Glutamatergic neuron (in vitro differentiated cells): Measurements from ENCODE around the gene SETX. TPM values are rescaled to one million over a fixed set of nuclear protein-coding genes. Genes with fewer than 3 reads are reported as not detected.

Experiments
- DNase-seq: peaks from one replicate; pipeline ENCODE4 v3.0.0; 2022
- H3K27ac Mint-ChIP-seq: one replicate; pipeline ENCODE4 v1.8.0; 2020; ENCODE audit warnings: mild to moderate bottlenecking, mixed read lengths, inconsistent platforms; ENCODE audit not compliant: unreplicated experiment
- H3K27me3 Mint-ChIP-seq: one replicate; pipeline ENCODE4 v1.8.0; 2020; ENCODE audit warnings: mild to moderate bottlenecking, moderate library complexity, mixed read lengths, inconsistent platforms; ENCODE audit not compliant: unreplicated experiment
- H3K36me3 Mint-ChIP-seq: one replicate; pipeline ENCODE4 v1.8.0; 2020; ENCODE audit warnings: mild to moderate bottlenecking, mixed read lengths, inconsistent platforms; ENCODE audit not compliant: unreplicated experiment
- H3K4me1 Mint-ChIP-seq: one replicate; pipeline ENCODE4 v1.8.0; 2020; ENCODE audit warnings: mild to moderate bottlenecking, low read depth, mixed read lengths, inconsistent platforms; ENCODE audit not compliant: unreplicated experiment
- H3K4me3 Mint-ChIP-seq: one replicate; pipeline ENCODE4 v1.8.0; 2020; ENCODE audit warnings: mild to moderate bottlenecking, mixed read lengths, inconsistent platforms; ENCODE audit not compliant: unreplicated experiment
- H3K9me3 Mint-ChIP-seq: one replicate; pipeline ENCODE4 v1.8.0; 2020; ENCODE audit warnings: mild to moderate bottlenecking, moderate library complexity, mixed read lengths, inconsistent platforms; ENCODE audit not compliant: unreplicated experiment
- total RNA-seq: library from RNA; stranded (reverse); fragmentation: NEBNext Ultra II Directional; extraction: Animal tissue kit (Norgen Biotek cat#: 25700); gene quantifications from one replicate; pipeline ENCODE4 v1.2.1, GENCODE V29; 2021; ENCODE audit not compliant: unreplicated experiment
- TF ChIP-seq, protein P1 (sequence below): fragments of 200-600 bp; sonication (generic); IDR thresholded peaks from one replicate; pipeline ENCODE4 v1.5.0; 2021; ENCODE audit not compliant: partially characterized antibody, unreplicated experiment

SETX gene
- total RNA-seq, 1 donor from 2014 or later: 48.4 TPM

DNA sequence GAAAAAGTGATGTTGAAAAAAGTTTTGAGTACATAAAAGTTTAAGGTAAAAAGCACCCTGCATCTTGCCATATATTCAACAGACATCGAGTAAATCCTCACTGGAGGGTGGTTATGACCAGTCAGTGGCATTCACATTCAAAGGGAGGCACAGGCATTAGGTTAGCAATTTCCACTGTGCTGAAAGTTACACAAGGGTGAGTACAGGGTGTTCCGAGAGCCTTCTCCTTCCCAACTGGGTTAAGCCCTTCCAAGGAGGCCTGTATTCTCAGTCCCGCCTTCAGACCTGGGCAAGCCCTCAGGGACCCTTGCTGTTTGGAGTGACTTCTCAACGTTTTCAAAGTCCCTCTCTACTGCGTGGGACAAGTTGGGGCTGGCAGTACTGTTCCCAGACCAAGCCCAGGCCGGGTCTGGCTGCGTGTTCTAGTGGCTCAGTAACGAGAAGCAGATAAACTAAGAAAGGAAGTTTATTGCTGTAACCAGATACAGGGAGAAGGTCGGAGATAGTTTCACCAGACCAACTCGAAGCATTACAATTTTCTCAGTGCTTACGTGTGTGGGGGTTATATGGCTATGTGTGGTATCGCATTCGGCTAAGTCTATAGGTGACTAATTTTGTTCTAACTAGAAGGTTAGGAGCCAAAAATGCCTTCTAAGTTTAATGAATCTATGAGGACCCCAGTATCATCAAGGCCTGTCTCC lies 13.0 kb upstream of the SETX start:
- Mint-ChIP-seq H3K27me3 (no peaks in the 10 kb centered on the region), H3K4me3 (no peak overlapping the region), H3K4me1 (no peaks in the 10 kb centered on the region), H3K27ac (no peak overlapping the region), H3K36me3 (no peaks in the 10 kb centered on the region), H3K9me3 (no peaks in the 10 kb centered on the region)
- no peak for DNase-seq
- TF ChIP-seq, protein P1, sequence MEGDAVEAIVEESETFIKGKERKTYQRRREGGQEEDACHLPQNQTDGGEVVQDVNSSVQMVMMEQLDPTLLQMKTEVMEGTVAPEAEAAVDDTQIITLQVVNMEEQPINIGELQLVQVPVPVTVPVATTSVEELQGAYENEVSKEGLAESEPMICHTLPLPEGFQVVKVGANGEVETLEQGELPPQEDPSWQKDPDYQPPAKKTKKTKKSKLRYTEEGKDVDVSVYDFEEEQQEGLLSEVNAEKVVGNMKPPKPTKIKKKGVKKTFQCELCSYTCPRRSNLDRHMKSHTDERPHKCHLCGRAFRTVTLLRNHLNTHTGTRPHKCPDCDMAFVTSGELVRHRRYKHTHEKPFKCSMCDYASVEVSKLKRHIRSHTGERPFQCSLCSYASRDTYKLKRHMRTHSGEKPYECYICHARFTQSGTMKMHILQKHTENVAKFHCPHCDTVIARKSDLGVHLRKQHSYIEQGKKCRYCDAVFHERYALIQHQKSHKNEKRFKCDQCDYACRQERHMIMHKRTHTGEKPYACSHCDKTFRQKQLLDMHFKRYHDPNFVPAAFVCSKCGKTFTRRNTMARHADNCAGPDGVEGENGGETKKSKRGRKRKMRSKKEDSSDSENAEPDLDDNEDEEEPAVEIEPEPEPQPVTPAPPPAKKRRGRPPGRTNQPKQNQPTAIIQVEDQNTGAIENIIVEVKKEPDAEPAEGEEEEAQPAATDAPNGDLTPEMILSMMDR: no peak

DNA sequence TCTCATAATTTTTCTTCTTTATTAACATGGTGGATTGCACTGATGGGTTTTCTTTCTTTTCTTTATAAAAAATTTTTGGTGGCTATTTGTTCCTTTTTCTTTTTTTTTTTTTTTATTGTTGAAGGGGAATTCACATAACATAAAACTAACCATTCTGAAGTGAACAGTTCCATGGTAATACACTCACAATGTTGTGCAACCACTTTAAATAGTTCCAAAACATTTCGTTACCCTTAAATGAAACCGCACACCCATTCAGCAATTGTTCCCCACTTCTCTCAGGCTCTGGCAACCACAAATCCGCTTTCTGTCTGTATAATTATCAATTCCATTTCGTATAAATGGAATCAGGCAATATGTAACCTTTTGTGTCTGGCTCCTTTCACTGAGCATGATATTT lies 11.7 kb upstream of the SETX start:
- no peaks in the 10 kb centered on the region for H3K9me3 Mint-ChIP-seq
- no peaks in the 10 kb centered on the region for H3K36me3 Mint-ChIP-seq
- no peak for DNase-seq
- TF ChIP-seq, protein P1: no peak
- no peak overlapping the region for H3K4me3 Mint-ChIP-seq
- no peaks in the 10 kb centered on the region for H3K27me3 Mint-ChIP-seq
- H3K27ac Mint-ChIP-seq: no peak overlapping the region
- no peaks in the 10 kb centered on the region for H3K4me1 Mint-ChIP-seq

DNA sequence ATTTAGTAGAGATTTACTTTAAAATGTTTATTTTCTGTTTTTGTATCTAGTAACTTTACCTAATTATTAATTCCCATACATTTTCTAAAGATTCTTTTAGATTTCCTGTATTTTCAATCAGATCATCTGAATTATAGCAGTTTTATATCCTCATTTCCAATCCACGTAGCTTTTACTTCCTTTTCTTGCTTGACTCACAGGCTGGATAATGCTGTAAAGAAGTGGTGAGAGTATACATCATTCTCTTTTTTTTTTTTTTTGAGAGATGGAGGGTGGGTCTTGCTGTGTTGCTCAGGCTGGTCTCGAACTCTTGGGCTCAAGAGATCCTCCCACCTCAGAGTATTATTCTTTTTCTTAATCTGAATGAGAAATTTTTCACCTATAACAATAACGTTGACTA lies 11.2 kb upstream of the SETX start:
- Mint-ChIP-seq H3K9me3 (no peaks in the 10 kb centered on the region), H3K4me3 (no peak overlapping the region), H3K36me3 (no peaks in the 10 kb centered on the region)

DNA sequence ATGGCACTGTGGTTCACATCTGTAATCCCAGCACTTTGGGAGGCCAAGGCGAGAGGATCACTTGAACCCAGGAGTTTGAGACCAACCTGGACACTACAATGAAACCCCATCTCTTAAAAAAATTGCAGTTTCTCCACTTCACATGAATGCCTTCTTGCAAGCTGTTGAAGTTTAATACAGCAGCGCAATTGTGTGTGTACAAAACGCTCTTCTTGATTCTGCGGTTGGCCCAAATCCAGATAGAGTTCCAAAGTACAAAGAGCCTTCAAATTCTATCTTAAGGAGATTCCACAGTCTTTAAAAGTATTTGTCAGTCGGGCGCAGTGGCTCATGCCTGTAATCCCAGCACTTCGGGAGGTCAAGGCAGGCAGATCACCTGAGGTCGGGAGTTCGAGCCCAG lies 9.3 kb upstream of the SETX start:
- DNase-seq: no peak
- no peaks in the 10 kb centered on the region for H3K36me3 Mint-ChIP-seq
- no peak overlapping the region for H3K27ac Mint-ChIP-seq
- H3K27me3 Mint-ChIP-seq: no peaks in the 10 kb centered on the region
- no peaks in the 10 kb centered on the region for H3K4me1 Mint-ChIP-seq
- no peak overlapping the region for H3K4me3 Mint-ChIP-seq
- no peaks in the 10 kb centered on the region for H3K9me3 Mint-ChIP-seq
- TF ChIP-seq, protein P1: no peak

More for the DNA sequence above, 11.2 kb upstream of the SETX start:
- TF ChIP-seq, protein P1: no peak
- Mint-ChIP-seq H3K4me1 (no peaks in the 10 kb centered on the region), H3K27me3 (no peaks in the 10 kb centered on the region), H3K27ac (no peak overlapping the region)
- no peak for DNase-seq

DNA sequence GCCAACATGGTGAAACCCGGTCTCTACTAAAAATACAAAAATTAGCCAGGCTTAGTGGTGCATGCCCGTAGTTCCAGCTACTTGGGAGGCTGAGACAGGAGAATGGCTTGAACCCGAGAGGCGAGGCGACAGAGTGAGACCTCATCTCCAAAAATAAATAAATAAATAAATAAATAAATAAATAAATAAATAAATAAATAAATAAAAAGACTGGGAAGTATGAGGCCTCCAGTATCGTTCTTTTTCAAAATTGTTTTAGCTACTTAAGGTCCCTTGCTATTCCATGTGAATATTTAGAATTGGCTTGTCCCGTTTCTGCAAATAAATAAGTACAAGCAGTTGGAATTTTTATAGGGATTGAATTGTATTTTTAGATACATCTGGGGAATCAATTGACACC lies 3.0 kb upstream of the SETX start:
- TF ChIP-seq, protein P1: no peak
- DNase-seq: no peak
- Mint-ChIP-seq H3K4me3 (no peak overlapping the region), H3K27me3 (peaks cover 3% of the 10 kb centered on the region), H3K27ac (no peak overlapping the region), H3K4me1 (peaks cover 13% of the 10 kb centered on the region), H3K9me3 (peaks cover 4% of the 10 kb centered on the region), H3K36me3 (no peaks in the 10 kb centered on the region)
